Ishikawa (cell line): ENCODE data around the gene SLC9A7.
A peak's percentile ranks its signal among the peaks of the same experiment; 100 is the strongest.

Source experiments
- CEBPB ChIP-seq: IDR thresholded peaks from 2 replicates; pipeline ENCODE4 v1.6.1; 2012
- CREB1 ChIP-seq: IDR thresholded peaks from 2 replicates; pipeline ENCODE4 v1.6.1; 2012; ENCODE audit warnings: low read depth
- EGR1 ChIP-seq: IDR thresholded peaks from 2 replicates; pipeline ENCODE4 v1.6.1; 2012
- EP300 ChIP-seq: IDR thresholded peaks from 2 replicates; pipeline ENCODE4 v1.6.1; 2012; ENCODE audit warnings: borderline replicate concordance
- FOXM1 ChIP-seq: IDR thresholded peaks from 2 replicates; pipeline ENCODE4 v1.6.1; 2012; ENCODE audit warnings: low read depth, borderline replicate concordance
- MAX ChIP-seq: IDR thresholded peaks from 2 replicates; pipeline ENCODE4 v1.6.1; 2012
- NFIC ChIP-seq: IDR thresholded peaks from 2 replicates; pipeline ENCODE4 v1.6.1; 2012
- RAD21 ChIP-seq: IDR thresholded peaks from 2 replicates; pipeline ENCODE4 v1.6.1; 2012; ENCODE audit warnings: low read depth
- REST ChIP-seq: IDR thresholded peaks from 2 replicates; pipeline ENCODE4 v1.6.1; 2012; ENCODE audit warnings: low read depth, mild to moderate bottlenecking
- TAF1 ChIP-seq: IDR thresholded peaks from 2 replicates; pipeline ENCODE4 v1.6.1; 2012; ENCODE audit warnings: low read depth, mild to moderate bottlenecking
- TCF12 ChIP-seq: IDR thresholded peaks from 2 replicates; pipeline ENCODE4 v1.6.1; 2012; ENCODE audit warnings: low read depth
- TEAD4 ChIP-seq: IDR thresholded peaks from 2 replicates; pipeline ENCODE4 v1.6.1; 2012
- USF1 ChIP-seq: IDR thresholded peaks from 2 replicates; pipeline ENCODE4 v1.6.1; 2012
- YY1 ChIP-seq: IDR thresholded peaks from 2 replicates; pipeline ENCODE4 v1.6.1; 2012; ENCODE audit warnings: low read depth
- ZBTB7A ChIP-seq: IDR thresholded peaks from 2 replicates; pipeline ENCODE4 v1.6.1; 2012; ENCODE audit warnings: low read depth

Gene SLC9A7

GRCh38 chrX:46648660-46649059 is 110.3 kb downstream of the SLC9A7 start:
- TF ChIP-seq USF1 (no peak), TCF12 (no peak), REST (no peak), RAD21 (no peak), NFIC (no peak), EP300 (0 out of 2 replicates have a peak, but pooled peaks have one; percentile 30), CREB1 (no peak), TEAD4 (peak; percentile 86), TAF1 (no peak), FOXM1 (no peak), YY1 (no peak)

GRCh38 chrX:46647251-46647650 is 111.7 kb downstream of the SLC9A7 start:
- TF ChIP-seq TCF12: no peak
- no peak for TF ChIP-seq CREB1
- no peak for TF ChIP-seq NFIC
- no peak for TF ChIP-seq CEBPB
- TF ChIP-seq USF1: no peak
- TF ChIP-seq ZBTB7A: no peak
- TF ChIP-seq EGR1: no peak
- TF ChIP-seq RAD21: no peak
- no peak for TF ChIP-seq REST
- TF ChIP-seq TAF1: no peak
- no peak for TF ChIP-seq YY1
- TF ChIP-seq EP300: no peak
- TF ChIP-seq MAX: no peak
- TF ChIP-seq FOXM1: no peak
- no peak for TF ChIP-seq TEAD4

- TF ChIP-seq EGR1 (no peak), CEBPB (no peak), REST (no peak), CREB1 (no peak), FOXM1 (no peak), NFIC (no peak), TCF12 (no peak), YY1 (no peak), EP300 (no peak), TEAD4 (no peak), TAF1 (no peak), ZBTB7A (no peak), USF1 (no peak), RAD21 (no peak), MAX (no peak)
Measured at GRCh38 chrX:46645614-46646013, 113.3 kb downstream of the SLC9A7 start.

GRCh38 chrX:46643636-46644035 is 115.3 kb downstream of the SLC9A7 start:
- TF ChIP-seq EGR1: no peak

GRCh38 chrX:46642145-46642544 is 116.8 kb downstream of the SLC9A7 start:
- TF ChIP-seq EGR1: no peak
- TF ChIP-seq TEAD4: no peak
- no peak for TF ChIP-seq NFIC
- TF ChIP-seq RAD21: peak; percentile 46
- no peak for TF ChIP-seq REST
- no peak for TF ChIP-seq MAX
- TF ChIP-seq EP300: no peak
- no peak for TF ChIP-seq YY1
